Neural progenitor cell (in vitro differentiated cells): ENCODE data around the gene OGFOD3.

ENCODE experiments used
- EZH2 ChIP-seq: fragments of 200-600 bp; sonication (generic); IDR thresholded peaks from 2 replicates; pipeline ENCODE4 v1.6.1; 2017; ENCODE audit warnings: antibody characterized with exemption, mild to moderate bottlenecking, moderate library complexity
- EZH2phosphoT487 ChIP-seq: fragments of 200-600 bp; sonication (generic); IDR thresholded peaks from 2 replicates; pipeline ENCODE4 v1.6.1; 2017; ENCODE audit warnings: antibody characterized with exemption
- TF ChIP-seq, protein P1 (sequence below): fragments of 200-600 bp; sonication (generic); IDR thresholded peaks from 2 replicates; pipeline ENCODE4 v1.5.1; 2017; ENCODE audit warnings: antibody characterized with exemption, mild to moderate bottlenecking

DNA sequence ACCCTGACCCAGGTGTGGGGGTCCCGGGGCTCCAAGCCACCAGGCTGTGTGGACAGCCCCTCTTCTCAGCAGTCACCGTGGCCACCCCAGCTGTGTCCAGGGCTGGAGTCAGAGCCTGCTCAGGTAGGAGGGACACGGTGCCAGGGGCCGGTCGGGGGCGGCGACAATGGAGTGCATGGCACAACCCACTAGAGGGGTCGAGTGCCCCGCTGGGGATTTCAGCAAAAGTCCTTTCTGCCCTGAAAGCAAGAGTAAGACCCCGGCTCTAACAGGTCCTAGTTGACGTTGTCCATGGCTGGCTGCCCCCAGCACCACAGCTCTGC, 35.5 kb downstream of the OGFOD3 start:
- TF ChIP-seq, protein P1, sequence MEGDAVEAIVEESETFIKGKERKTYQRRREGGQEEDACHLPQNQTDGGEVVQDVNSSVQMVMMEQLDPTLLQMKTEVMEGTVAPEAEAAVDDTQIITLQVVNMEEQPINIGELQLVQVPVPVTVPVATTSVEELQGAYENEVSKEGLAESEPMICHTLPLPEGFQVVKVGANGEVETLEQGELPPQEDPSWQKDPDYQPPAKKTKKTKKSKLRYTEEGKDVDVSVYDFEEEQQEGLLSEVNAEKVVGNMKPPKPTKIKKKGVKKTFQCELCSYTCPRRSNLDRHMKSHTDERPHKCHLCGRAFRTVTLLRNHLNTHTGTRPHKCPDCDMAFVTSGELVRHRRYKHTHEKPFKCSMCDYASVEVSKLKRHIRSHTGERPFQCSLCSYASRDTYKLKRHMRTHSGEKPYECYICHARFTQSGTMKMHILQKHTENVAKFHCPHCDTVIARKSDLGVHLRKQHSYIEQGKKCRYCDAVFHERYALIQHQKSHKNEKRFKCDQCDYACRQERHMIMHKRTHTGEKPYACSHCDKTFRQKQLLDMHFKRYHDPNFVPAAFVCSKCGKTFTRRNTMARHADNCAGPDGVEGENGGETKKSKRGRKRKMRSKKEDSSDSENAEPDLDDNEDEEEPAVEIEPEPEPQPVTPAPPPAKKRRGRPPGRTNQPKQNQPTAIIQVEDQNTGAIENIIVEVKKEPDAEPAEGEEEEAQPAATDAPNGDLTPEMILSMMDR: no peak
- TF ChIP-seq EZH2 (no peak), EZH2phosphoT487 (no peak)
